Neuronal stem cell (in vitro differentiated cells): Measurements from ENCODE around the gene PPP2R5C.

Source experiments
- DNase-seq: peaks from one replicate; pipeline ENCODE4 v3.0.0-alpha.2; 2013; ENCODE audit warnings: low spot score
- H2AFZ ChIP-seq: one replicate; pipeline ENCODE4 v1.6.1; 2013; ENCODE audit warnings: mild to moderate bottlenecking, low read length, inconsistent platforms
- H2AK5ac ChIP-seq: 2 replicates; pipeline ENCODE4 v1.6.1; 2013; ENCODE audit warnings: low read depth, mild to moderate bottlenecking, inconsistent platforms, low read length, moderate library complexity, mixed read lengths
- H2BK120ac ChIP-seq: 2 replicates; pipeline ENCODE4 v1.6.1; 2013; ENCODE audit warnings: low read depth, mild to moderate bottlenecking, inconsistent platforms, low read length, moderate library complexity, mixed read lengths
- H2BK12ac ChIP-seq: one replicate; pipeline ENCODE4 v1.6.1; 2013; ENCODE audit warnings: low read length, inconsistent platforms
- H2BK15ac ChIP-seq: 2 replicates; pipeline ENCODE4 v1.6.1; 2013; ENCODE audit warnings: mild to moderate bottlenecking, low read length, inconsistent platforms, mixed read lengths
- H2BK5ac ChIP-seq: one replicate; pipeline ENCODE4 v1.6.1; 2013; ENCODE audit warnings: inconsistent platforms, mild to moderate bottlenecking, low read length, moderate library complexity
- H3K14ac ChIP-seq: one replicate; pipeline ENCODE4 v1.6.1; 2013; ENCODE audit warnings: low read length, inconsistent platforms
- H3K18ac ChIP-seq: 2 replicates; pipeline ENCODE4 v1.6.1; 2013; ENCODE audit warnings: low read length, inconsistent platforms
- H3K23ac ChIP-seq: 2 replicates; pipeline ENCODE4 v1.6.1; 2013; ENCODE audit warnings: low read depth, mild to moderate bottlenecking, mixed read lengths, low read length, inconsistent platforms; ENCODE audit not compliant: poor library complexity
- H3K27ac ChIP-seq: replicated peaks from 3 replicates; pipeline ENCODE4 v1.5.1; 2013; ENCODE audit warnings: low read length, inconsistent platforms
- H3K27me3 ChIP-seq, 3 experiments: 2 replicates each; pipeline ENCODE4 v1.6.1; 2013; ENCODE audit warnings: low read length in 3 of 3, mild to moderate bottlenecking in 2 of 3, inconsistent platforms in 1 of 3, low read depth in 1 of 3, mixed read lengths in 1 of 3, moderate library complexity in 1 of 3; ENCODE audit not compliant: control insufficient read depth in 3 of 3, insufficient read depth in 3 of 3
- H3K36me3 ChIP-seq, 2 donors: replicated peaks in 1 of 2; 2 replicates each; pipeline ENCODE4 v1.6.1; 2013; ENCODE audit warnings: low read length in 2 of 2; ENCODE audit not compliant: control insufficient read depth in 2 of 2, insufficient read depth in 2 of 2
- H3K4ac ChIP-seq: 2 replicates; pipeline ENCODE4 v1.6.1; 2013; ENCODE audit warnings: inconsistent platforms, mild to moderate bottlenecking, low read length, moderate library complexity
- H3K4me1 ChIP-seq, 2 donors: 1 replicate in 1 of 2; 2 replicates in 1 of 2; pipeline ENCODE4 v1.6.1; 2013; ENCODE audit warnings: low read length in 2 of 2, low read depth in 1 of 2; ENCODE audit not compliant: control insufficient read depth in 2 of 2, insufficient read depth in 1 of 2
- H3K4me2 ChIP-seq: one replicate; pipeline ENCODE4 v1.6.1; 2013; ENCODE audit warnings: mild to moderate bottlenecking, low read length, inconsistent platforms; ENCODE audit not compliant: insufficient read depth, poor library complexity, severe bottlenecking
- H3K4me3 ChIP-seq, 2 donors: 2 replicates each; pipeline ENCODE4 v1.5.1; 2013; ENCODE audit warnings: low read length in 2 of 2, mild to moderate bottlenecking in 2 of 2, inconsistent platforms in 1 of 2, moderate library complexity in 1 of 2
- H3K79me1 ChIP-seq: one replicate; pipeline ENCODE4 v1.6.1; 2013; ENCODE audit warnings: low read depth, mild to moderate bottlenecking, inconsistent platforms, low read length, moderate library complexity
- H3K9ac ChIP-seq: one replicate; pipeline ENCODE4 v1.6.1; 2013; ENCODE audit warnings: mild to moderate bottlenecking, low read depth, low read length, inconsistent platforms; ENCODE audit not compliant: poor library complexity
- H3K9me3 ChIP-seq, 2 donors: replicated peaks in 1 of 2; 2 replicates each; pipeline versions ENCODE3 to v1.6.1; 2013; ENCODE audit warnings: low read length in 2 of 2, mild to moderate bottlenecking in 2 of 2, inconsistent platforms in 1 of 2, low read depth in 1 of 2, mixed read lengths in 1 of 2, moderate library complexity in 1 of 2; ENCODE audit not compliant: control insufficient read depth in 2 of 2, insufficient read depth in 1 of 2
- H4K8ac ChIP-seq: one replicate; pipeline ENCODE4 v1.6.1; 2013; ENCODE audit warnings: low read depth, mild to moderate bottlenecking, inconsistent platforms, low read length, moderate library complexity
- H4K91ac ChIP-seq: one replicate; pipeline ENCODE4 v1.6.1; 2013; ENCODE audit warnings: low read length, low read depth, mild to moderate bottlenecking, inconsistent platforms; ENCODE audit not compliant: poor library complexity
- WGBS, 2 donors: extraction: QIAGEN DNeasy Blood & Tissue Kit; methylation state at CpG; one replicate each; pipeline ENCODE4 v1.1.7; 2013; ENCODE audit warnings: missing lambda C conversion rate in 2 of 2, mixed read lengths in 1 of 2; ENCODE audit not compliant: insufficient read length in 2 of 2, insufficient replicate concordance in 1 of 2; ENCODE audit errors: extremely low coverage in 2 of 2; 5-methylcytosine and 5-hydroxymethylcytosine counted together

Gene PPP2R5C

GRCh38 chr14:101789222-101789621 is 27.7 kb downstream of the PPP2R5C start:
- Histone ChIP-seq H3K9me3 (peaks cover 0 to 2% of the 10 kb centered on the region in 2 donors), H2BK12ac (no peak overlapping the region), H3K27ac (no peak overlapping the region), H2AFZ (no peak overlapping the region), H3K4me1 (no peaks in the 10 kb centered on the region), H3K27me3 (no peaks in the 10 kb centered on the region), H3K9ac (no peak overlapping the region), H3K23ac (no peak overlapping the region), H3K79me1 (no peaks in the 10 kb centered on the region), H3K18ac (no peak overlapping the region), H2BK15ac (no peak overlapping the region), H4K91ac (no peak overlapping the region), H3K4me2 (no peak overlapping the region), H3K36me3 (no peaks in the 10 kb centered on the region), H4K8ac (no peak overlapping the region), H3K4me3 (no peak overlapping the region), H3K4ac (no peak overlapping the region), H2BK120ac (no peak overlapping the region), H3K14ac (no peak overlapping the region), H2BK5ac (no peak overlapping the region), H2AK5ac (no peak overlapping the region)
- no CpG with 5 or more reads among the region's 6 CpGs for WGBS, 2 donors
- DNase-seq = no peak

- Histone ChIP-seq H3K9me3 (peaks cover 0 to 2% of the 10 kb centered on the region in 2 donors), H3K27me3 (no peaks in the 10 kb centered on the region), H4K8ac (no peak overlapping the region), H2BK12ac (no peak overlapping the region), H3K23ac (no peak overlapping the region), H4K91ac (no peak overlapping the region), H2BK15ac (no peak overlapping the region), H3K9ac (no peak overlapping the region), H3K14ac (no peak overlapping the region), H3K18ac (no peak overlapping the region), H3K4me2 (no peak overlapping the region), H3K4me1 (no peaks in the 10 kb centered on the region), H2AFZ (no peak overlapping the region), H3K4me3 (no peak overlapping the region), H3K79me1 (no peaks in the 10 kb centered on the region), H2BK120ac (no peak overlapping the region), H2AK5ac (no peak overlapping the region), H3K27ac (no peak overlapping the region), H3K36me3 (no peaks in the 10 kb centered on the region), H3K4ac (no peak overlapping the region), H2BK5ac (no peak overlapping the region)
- no CpG with 5 or more reads among the region's 7 CpGs for WGBS, 2 donors
- DNase-seq = no peak
Measured at GRCh38 chr14:101790232-101790631, 28.7 kb downstream of the PPP2R5C start.

- H2AK5ac ChIP-seq = no peak overlapping the region
- H3K79me1 ChIP-seq = no peaks in the 10 kb centered on the region
- H3K9ac ChIP-seq = no peak overlapping the region
- no peak for DNase-seq
- WGBS, 2 donors = no CpG with 5 or more reads among the region's 5 CpGs
- H3K27ac ChIP-seq = no peak overlapping the region
- no peak overlapping the region for H3K4me2 ChIP-seq
- H2BK12ac ChIP-seq = no peak overlapping the region
- H2BK120ac ChIP-seq = no peak overlapping the region
- H3K4me3 ChIP-seq = no peak overlapping the region
- no peak overlapping the region for H4K8ac ChIP-seq
- no peak overlapping the region for H2AFZ ChIP-seq
- H4K91ac ChIP-seq = no peak overlapping the region
- H3K18ac ChIP-seq = no peak overlapping the region
- no peak overlapping the region for H2BK5ac ChIP-seq
- peaks cover 0 to 2% of the 10 kb centered on the region in 2 donors for H3K9me3 ChIP-seq
- no peak overlapping the region for H2BK15ac ChIP-seq
- H3K27me3 ChIP-seq = no peaks in the 10 kb centered on the region
- no peaks in the 10 kb centered on the region for H3K36me3 ChIP-seq
- no peak overlapping the region for H3K23ac ChIP-seq
- H3K14ac ChIP-seq = no peak overlapping the region
- H3K4me1 ChIP-seq = no peaks in the 10 kb centered on the region
- no peak overlapping the region for H3K4ac ChIP-seq
Measured at GRCh38 chr14:101791919-101792572, 30.5 kb downstream of the PPP2R5C start.

GRCh38 chr14:101796016-101796415 is 34.5 kb downstream of the PPP2R5C start:
- Histone ChIP-seq H2AFZ (no peak overlapping the region), H3K4ac (no peak overlapping the region), H3K79me1 (peaks cover 1% of the 10 kb centered on the region), H4K91ac (no peak overlapping the region), H3K27ac (no peak overlapping the region), H3K23ac (no peak overlapping the region), H3K4me3 (no peak overlapping the region), H3K4me1 (no peaks in the 10 kb centered on the region), H2AK5ac (no peak overlapping the region), H2BK12ac (no peak overlapping the region), H2BK15ac (no peak overlapping the region), H2BK120ac (no peak overlapping the region), H3K18ac (no peak overlapping the region), H4K8ac (no peak overlapping the region), H3K9me3 (peaks cover 0 to 2% of the 10 kb centered on the region in 2 donors), H2BK5ac (no peak overlapping the region), H3K9ac (no peak overlapping the region), H3K14ac (no peak overlapping the region), H3K36me3 (no peaks in the 10 kb centered on the region), H3K27me3 (no peaks in the 10 kb centered on the region), H3K4me2 (no peak overlapping the region)
- WGBS, 2 donors = no CpG with 5 or more reads among the region's 8 CpGs
- DNase-seq = no peak
